ENCODE results near the gene LETM1. TPM values are rescaled to one million over a fixed set of nuclear protein-coding genes. Genes with fewer than 3 reads are reported as not detected.

Gene LETM1
- total and polyA plus RNA-seq, 2 of the 13 experiments (the other 11 are each of a cell fraction or from before 2014, with no cell fraction given), result 9.7 to 41.6 TPM

- TF ChIP-seq SNAPC5 (CRISPR knock-in tag; IDR thresholded peaks at IDR 0.05; ENCODE audit: borderline replicate concordance), result no peak
- TF ChIP-seq E2F5 (CRISPR knock-in tag; conservative IDR thresholded peaks at IDR 0.05), result no peak
- no peak for TF ChIP-seq GABPB1 (CRISPR knock-in tag; IDR thresholded peaks at IDR 0.05)
- no peak for TF ChIP-seq RCOR2 (CRISPR knock-in tag; IDR thresholded peaks at IDR 0.05)
- TF ChIP-seq ZNF407 (CRISPR knock-in tag; IDR thresholded peaks at IDR 0.05; ENCODE audit: not compliant biosample characterization), result no peak
- TF ChIP-seq ZNF501 (CRISPR knock-in tag; IDR thresholded peaks at IDR 0.05), result no peak
- 0 out of 2 replicates have a peak, but pooled peaks have one; percentile 26 for TF ChIP-seq KDM2A (CRISPR knock-in tag; IDR thresholded peaks at IDR 0.05; ENCODE audit: borderline replicate concordance, low read depth)
- TF ChIP-seq ZNF800 (CRISPR knock-in tag; IDR thresholded peaks at IDR 0.05), result no peak
- peak; percentile 29; the same call in 1 of the 2 replicates for TF ChIP-seq SIN3A (IDR thresholded peaks at IDR 0.05; ENCODE audit: borderline replicate concordance, low read depth, low read length)
- TF ChIP-seq HHEX (CRISPR knock-in tag; IDR thresholded peaks at IDR 0.05), result no peak
- TF ChIP-seq ZNF710 (CRISPR knock-in tag; IDR thresholded peaks at IDR 0.05; ENCODE audit: borderline replicate concordance), result no peak
- no peak for TF ChIP-seq ZNF512 (CRISPR knock-in tag; IDR thresholded peaks at IDR 0.05)
Observed at GRCh38 chr4:1771555-1772305, 84.2 kb downstream of the LETM1 start (continued).
